Measurements from ENCODE around the gene IFTAP.

Gene IFTAP

DNA sequence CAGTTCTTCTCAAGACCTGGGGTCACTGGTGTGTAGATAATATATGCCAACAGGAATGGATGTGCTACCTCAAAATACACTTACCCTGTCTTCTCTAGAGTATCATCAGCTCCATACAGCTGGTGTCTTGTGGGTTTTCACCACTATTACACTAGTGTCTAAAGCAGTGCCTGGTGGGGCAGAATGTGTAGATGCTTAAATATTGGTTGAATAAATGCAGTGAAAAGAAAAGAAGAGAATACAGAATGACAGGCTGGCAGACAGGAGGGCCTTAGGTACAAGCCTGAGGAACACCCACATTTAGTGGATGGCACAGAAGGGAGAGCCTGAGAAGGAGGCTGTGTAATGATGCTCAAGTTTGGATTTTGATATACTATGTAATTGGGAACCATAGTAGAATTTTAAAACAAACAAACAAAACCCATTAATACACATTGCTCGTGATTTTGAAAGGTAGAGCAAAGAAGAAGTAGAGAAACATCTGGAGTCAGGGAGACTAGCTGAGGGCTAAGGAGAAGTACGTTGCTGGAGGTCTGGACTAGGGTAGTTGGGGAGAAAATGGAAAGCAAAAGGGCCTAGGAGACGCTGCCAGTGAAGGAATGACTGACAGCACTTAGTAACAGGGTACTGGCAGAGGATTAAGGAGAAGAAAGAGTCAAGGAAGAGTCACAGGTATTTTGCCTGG is 24.2 kb downstream of the IFTAP start:
- Histone ChIP-seq H3K4me2 (ENCODE audit: insufficient read depth, low read length) (peak overlapping the region; percentile 62), H3K27ac (ENCODE audit: low read length) (peak overlapping the region; percentile 96), H2AFZ (ENCODE audit: low read depth, low read length) (no peak overlapping the region; the same call in 1 of the 2 replicates), H3K36me3 (ENCODE audit: insufficient read depth, low read length) (no peaks in the 10 kb centered on the region), H3K9ac (ENCODE audit: low read depth, low read length) (peak overlapping the region; percentile 59), H3K9me3 (ENCODE audit: insufficient read depth, low read length, severe bottlenecking) (no peaks in the 10 kb centered on the region), H4K20me1 (ENCODE audit: insufficient read depth, low read length) (no peaks in the 10 kb centered on the region), H3K79me2 (ENCODE audit: insufficient read depth, low read length) (peaks cover 69% of the 10 kb centered on the region), H3K4me1 (ENCODE audit: insufficient read depth, low read length) (peaks cover 80% of the 10 kb centered on the region), H3K27me3 (ENCODE audit: insufficient read depth, low read length, poor library complexity) (no peaks in the 10 kb centered on the region), H3K4me3 (ENCODE audit: low read depth in 1 of 2, low read length in 2 of 2) (peak overlapping the region in 1 of 2 experiments; percentile 43; a peak in 2 of 4 replicates)
- TF ChIP-seq EZH2 (IDR thresholded peaks at IDR 0.05; ENCODE audit: borderline replicate concordance, low read depth, low read length, severe bottlenecking): no peak
- TF ChIP-seq CTCF (IDR thresholded peaks at IDR 0.05; ENCODE audit: borderline replicate concordance, extremely low read depth, low read length, poor library complexity, severe bottlenecking): no peak
- ATAC-seq (ENCODE audit: insufficient read depth, low read depth) (peak; percentile 74), DNase-seq (peak; percentile 60)

DNA sequence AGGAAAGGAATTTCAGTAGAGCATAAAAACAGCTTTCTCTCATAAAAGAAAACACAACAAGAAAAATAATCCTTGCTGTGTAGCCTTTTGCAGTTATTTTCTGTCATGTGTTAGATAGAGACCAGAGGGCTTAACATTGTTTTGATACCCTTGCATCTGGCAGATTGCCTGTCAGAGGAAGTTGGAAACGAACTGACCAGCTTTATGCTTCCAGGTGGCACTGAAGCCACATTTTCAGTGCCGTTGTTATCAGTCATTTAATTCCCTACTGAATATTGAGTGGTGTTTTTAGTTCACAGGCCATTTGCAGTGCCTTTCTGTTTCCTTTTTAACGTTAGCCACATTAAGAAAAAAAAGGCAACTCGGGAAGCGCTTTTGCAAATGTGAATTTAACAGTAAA is 25.2 kb downstream of the IFTAP start:
- Histone ChIP-seq H3K4me2 (ENCODE audit: insufficient read depth, low read length) (peak overlapping the region; percentile 62), H3K9ac (ENCODE audit: low read depth, low read length) (peak overlapping the region; percentile 59), H3K9me3 (ENCODE audit: insufficient read depth, low read length, severe bottlenecking) (no peaks in the 10 kb centered on the region), H3K79me2 (ENCODE audit: insufficient read depth, low read length) (peaks cover 77% of the 10 kb centered on the region), H3K4me1 (ENCODE audit: insufficient read depth, low read length) (peaks cover 88% of the 10 kb centered on the region), H3K36me3 (ENCODE audit: insufficient read depth, low read length) (no peaks in the 10 kb centered on the region), H3K4me3 (ENCODE audit: low read depth in 1 of 2, low read length in 2 of 2) (peak overlapping the region; percentile 3 to 43; a peak in 3 of 4 replicates), H3K27ac (ENCODE audit: low read length) (peak overlapping the region; percentile 96), H3K27me3 (ENCODE audit: insufficient read depth, low read length, poor library complexity) (no peaks in the 10 kb centered on the region), H2AFZ (ENCODE audit: low read depth, low read length) (no peak overlapping the region; the same call in 1 of the 2 replicates), H4K20me1 (ENCODE audit: insufficient read depth, low read length) (no peaks in the 10 kb centered on the region)
- DNase-seq: peak; percentile 83
- TF ChIP-seq EZH2 (IDR thresholded peaks at IDR 0.05; ENCODE audit: borderline replicate concordance, low read depth, low read length, severe bottlenecking) (no peak), CTCF (IDR thresholded peaks at IDR 0.05; ENCODE audit: borderline replicate concordance, extremely low read depth, low read length, poor library complexity, severe bottlenecking) (no peak)
- ATAC-seq (ENCODE audit: insufficient read depth, low read depth): peak; percentile 60

DNA sequence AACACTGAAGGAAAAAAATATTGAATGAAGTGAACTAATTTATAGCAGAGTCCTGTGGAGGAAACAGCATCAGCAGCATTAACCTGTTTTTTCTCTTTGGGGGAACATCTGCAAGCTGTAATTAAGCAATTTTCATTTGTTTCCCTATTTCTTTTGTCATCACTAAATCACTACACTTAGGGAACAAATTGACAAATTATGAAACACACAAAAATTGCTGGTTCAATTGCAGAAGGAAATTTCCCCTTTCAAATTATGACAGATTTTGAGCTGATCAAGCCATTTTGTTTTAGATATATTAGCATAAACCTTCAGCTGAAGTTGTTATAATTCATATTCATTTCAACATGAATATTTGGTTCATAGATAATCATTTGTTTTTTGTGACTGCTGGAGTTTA is 25.9 kb downstream of the IFTAP start:
- no peaks in the 10 kb centered on the region for H3K9me3 ChIP-seq (ENCODE audit: insufficient read depth, low read length, severe bottlenecking)
- H3K9ac ChIP-seq (ENCODE audit: low read depth, low read length): peak overlapping the region; percentile 59

More for the DNA sequence above, 25.9 kb downstream of the IFTAP start:
- peaks cover 80% of the 10 kb centered on the region for H3K79me2 ChIP-seq (ENCODE audit: insufficient read depth, low read length)
- H3K4me2 ChIP-seq (ENCODE audit: insufficient read depth, low read length): peak overlapping the region; percentile 62
- no peaks in the 10 kb centered on the region for H3K27me3 ChIP-seq (ENCODE audit: insufficient read depth, low read length, poor library complexity)
- H3K4me3 ChIP-seq (ENCODE audit: low read depth in 1 of 2, low read length in 2 of 2): peak overlapping the region in 1 of 2 experiments; percentile 43; a peak in 2 of 4 replicates
- peaks cover 93% of the 10 kb centered on the region for H3K4me1 ChIP-seq (ENCODE audit: insufficient read depth, low read length)
- H4K20me1 ChIP-seq (ENCODE audit: insufficient read depth, low read length): no peaks in the 10 kb centered on the region
- TF ChIP-seq EZH2 (IDR thresholded peaks at IDR 0.05; ENCODE audit: borderline replicate concordance, low read depth, low read length, severe bottlenecking) (no peak), CTCF (IDR thresholded peaks at IDR 0.05; ENCODE audit: borderline replicate concordance, extremely low read depth, low read length, poor library complexity, severe bottlenecking) (no peak)
- DNase-seq (no peak), ATAC-seq (ENCODE audit: insufficient read depth, low read depth) (no peak)
- peak overlapping the region; percentile 96 for H3K27ac ChIP-seq (ENCODE audit: low read length)
- no peak overlapping the region for H2AFZ ChIP-seq (ENCODE audit: low read depth, low read length)
- H3K36me3 ChIP-seq (ENCODE audit: insufficient read depth, low read length): no peaks in the 10 kb centered on the region
